Mesothelial cell of epicardium (in vitro differentiated cells): ENCODE results near the gene CACNA1H. TPM values are rescaled to one million over a fixed set of nuclear protein-coding genes. Genes with fewer than 3 reads are reported as not detected.

Source experiments
- DNase-seq, 2 experiments: peaks; one replicate each; pipeline ENCODE4 v3.0.0; 2021; ENCODE audit warnings: low spot score in 2 of 2; ENCODE audit not compliant: unreplicated experiment in 2 of 2
- H3K27ac Mint-ChIP-seq: 2 replicates; pipeline ENCODE4 v1.8.0; 2021; ENCODE audit warnings: mixed read lengths
- H3K27me3 Mint-ChIP-seq: 2 replicates; pipeline ENCODE4 v1.8.0; 2021; ENCODE audit warnings: low read depth, mixed read lengths
- H3K36me3 Mint-ChIP-seq: 2 replicates; pipeline ENCODE4 v1.8.0; 2021; ENCODE audit warnings: mixed read lengths
- H3K4me1 Mint-ChIP-seq: 2 replicates; pipeline ENCODE4 v1.8.0; 2021; ENCODE audit warnings: mixed read lengths
- H3K4me3 Mint-ChIP-seq: 2 replicates; pipeline ENCODE4 v1.8.0; 2021; ENCODE audit warnings: mild to moderate bottlenecking, moderate library complexity, mixed read lengths
- H3K9me3 Mint-ChIP-seq: 2 replicates; pipeline ENCODE4 v1.8.0; 2021; ENCODE audit warnings: mixed read lengths
- CTCF ChIP-seq: fragments of 200-600 bp; sonication (generic); IDR thresholded peaks from one replicate; pipeline ENCODE4 v1.5.0; 2021; ENCODE audit warnings: antibody characterized with exemption; ENCODE audit not compliant: unreplicated experiment
- total RNA-seq: library from RNA; stranded (reverse); gene quantifications from 3 replicates; pipeline ENCODE4 v1.2.1, GENCODE V29; 2021

The CACNA1H gene
- total RNA-seq, 1 donor from 2014 or later = 41.8 TPM

GRCh38 chr16:1107731-1108130 lies 45.2 kb upstream of the CACNA1H start:
- peaks cover 54% of the 10 kb centered on the region for H3K27me3 Mint-ChIP-seq
- TF ChIP-seq CTCF = no peak
- peaks cover 3% of the 10 kb centered on the region for H3K4me1 Mint-ChIP-seq
- H3K4me3 Mint-ChIP-seq = no peak overlapping the region
- DNase-seq = no peak
- H3K36me3 Mint-ChIP-seq = no peaks in the 10 kb centered on the region
- no peak overlapping the region for H3K27ac Mint-ChIP-seq
- no peaks in the 10 kb centered on the region for H3K9me3 Mint-ChIP-seq

- H3K9me3 Mint-ChIP-seq = no peaks in the 10 kb centered on the region
- peaks cover 58% of the 10 kb centered on the region for H3K27me3 Mint-ChIP-seq
- no peak for DNase-seq
- TF ChIP-seq CTCF = no peak
- H3K36me3 Mint-ChIP-seq = no peaks in the 10 kb centered on the region
- no peak overlapping the region for H3K27ac Mint-ChIP-seq
- peaks cover 3% of the 10 kb centered on the region for H3K4me1 Mint-ChIP-seq
- no peak overlapping the region for H3K4me3 Mint-ChIP-seq
Observed at GRCh38 chr16:1108299-1109252, 44.3 kb upstream of the CACNA1H start.

GRCh38 chr16:1109648-1110047 lies 43.3 kb upstream of the CACNA1H start:
- no peak for DNase-seq
- H3K27ac Mint-ChIP-seq = no peak overlapping the region

GRCh38 chr16:1112506-1113184 lies 40.3 kb upstream of the CACNA1H start:
- Mint-ChIP-seq H3K9me3 (no peaks in the 10 kb centered on the region), H3K27me3 (peaks cover 41% of the 10 kb centered on the region), H3K27ac (no peak overlapping the region), H3K4me1 (peaks cover 3% of the 10 kb centered on the region), H3K4me3 (no peak overlapping the region), H3K36me3 (no peaks in the 10 kb centered on the region)
- TF ChIP-seq CTCF = no peak
- DNase-seq = no peak

More at GRCh38 chr16:1109648-1110047, 43.3 kb upstream of the CACNA1H start:
- H3K4me3 Mint-ChIP-seq = no peak overlapping the region
- no peak for TF ChIP-seq CTCF
- peaks cover 3% of the 10 kb centered on the region for H3K4me1 Mint-ChIP-seq
- peaks cover 49% of the 10 kb centered on the region for H3K27me3 Mint-ChIP-seq
- H3K9me3 Mint-ChIP-seq = no peaks in the 10 kb centered on the region
- no peaks in the 10 kb centered on the region for H3K36me3 Mint-ChIP-seq

GRCh38 chr16:1113489-1113888 lies 39.4 kb upstream of the CACNA1H start:
- peaks cover 3% of the 10 kb centered on the region for H3K4me1 Mint-ChIP-seq
- H3K9me3 Mint-ChIP-seq = no peaks in the 10 kb centered on the region
- TF ChIP-seq CTCF = no peak
- H3K4me3 Mint-ChIP-seq = no peak overlapping the region
- H3K27me3 Mint-ChIP-seq = peaks cover 38% of the 10 kb centered on the region
- DNase-seq = no peak
- no peaks in the 10 kb centered on the region for H3K36me3 Mint-ChIP-seq
- H3K27ac Mint-ChIP-seq = no peak overlapping the region
